ENCODE results near the gene CABP2. TPM values are rescaled to one million over a fixed set of nuclear protein-coding genes. Genes with fewer than 3 reads are reported as not detected.

CABP2 gene
- total and polyA plus RNA-seq, 4 donors: not detected

DNA sequence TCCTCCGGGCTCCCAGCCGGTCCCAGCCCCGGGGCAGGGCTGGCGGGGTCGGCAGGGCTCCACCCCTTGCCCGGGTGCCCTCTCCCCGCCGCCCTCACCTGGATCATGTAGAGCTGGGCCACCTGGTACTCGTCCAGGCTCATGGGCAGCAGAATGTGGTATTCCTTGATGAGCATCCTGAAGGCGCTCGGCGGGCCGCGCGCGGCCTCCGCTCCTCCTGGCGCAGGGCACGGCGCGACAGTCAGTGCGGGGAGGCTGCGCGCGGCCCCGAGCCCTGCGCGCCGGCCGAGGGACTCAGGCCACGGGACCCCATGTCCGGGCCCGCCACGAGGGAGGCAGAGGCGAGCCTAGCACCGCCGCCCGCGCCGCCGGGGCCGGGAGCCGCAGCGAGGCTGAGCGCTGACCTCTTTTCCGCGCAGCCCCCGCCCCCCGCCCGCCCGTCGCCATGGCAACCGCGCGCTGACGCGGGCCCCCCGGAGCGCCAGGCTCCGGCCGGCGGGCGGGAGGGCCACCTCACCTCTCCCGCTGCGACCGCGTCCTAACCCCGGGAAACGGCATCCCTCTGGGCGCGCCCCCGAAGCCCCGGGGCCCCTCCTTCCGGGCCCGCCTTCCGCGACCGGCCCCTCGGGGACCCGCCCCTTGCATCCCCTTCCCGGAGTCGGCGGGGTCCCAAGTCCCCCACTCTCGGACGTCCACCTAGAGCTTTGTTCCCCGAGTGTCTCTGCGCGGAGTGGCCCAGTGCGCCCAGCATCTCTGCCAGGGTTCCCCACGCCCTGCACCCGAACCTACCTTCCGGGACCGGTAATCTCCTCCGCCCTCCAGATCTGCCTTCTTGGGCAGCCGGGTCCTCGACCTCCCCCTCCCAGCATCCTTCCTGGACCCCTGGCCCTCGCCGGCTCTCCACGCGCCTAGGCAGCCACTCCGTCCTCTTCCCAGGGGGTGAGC lies 19.0 kb downstream of the CABP2 start:
- DNase-seq (ENCODE audit: low spot score): no peak
- Histone ChIP-seq H3K27ac (ENCODE audit: low read depth in 1 of 2, low read length in 2 of 2) (peak overlapping the region; percentile 96 to 100), H3K27me3 (ENCODE audit: control insufficient read depth in 4 of 4, insufficient read depth in 4 of 4, low read length in 3 of 4) (no peaks in the 10 kb centered on the region), H3K4me3 (ENCODE audit: low read depth in 1 of 3, low read length in 3 of 3) (peak overlapping the region in 2 of 3 donors; percentile 63 to 69), H3K9me3 (ENCODE audit: control insufficient read depth in 4 of 4, low read length in 3 of 4) (no peaks in the 10 kb centered on the region), H3K9ac (ENCODE audit: low read depth in 1 of 2, low read length in 2 of 2) (peak overlapping the region; percentile 22 to 30), H3K36me3 (ENCODE audit: control insufficient read depth in 4 of 4, insufficient read depth in 3 of 4, low read depth in 1 of 4, low read length in 3 of 4) (peaks cover 0 to 2% (median 0%) of the 10 kb centered on the region in 4 donors), H3K4me1 (ENCODE audit: control insufficient read depth in 4 of 4, insufficient read depth in 4 of 4, low read length in 3 of 4) (peaks cover 8 to 44% (median 26%) of the 10 kb centered on the region in 4 donors)
- TF ChIP-seq RXRA (IDR thresholded peaks at IDR 0.05) (no peak), MAX (IDR thresholded peaks at IDR 0.05) (no peak), FOXA2 (IDR thresholded peaks at IDR 0.05) (no peak), NR2F2 (IDR thresholded peaks at IDR 0.05) (no peak), HNF4G (IDR thresholded peaks at IDR 0.05) (no peak), JUND (IDR thresholded peaks at IDR 0.05) (no peak), GABPA (IDR thresholded peaks at IDR 0.05 in 1 of 2, conservative IDR thresholded peaks at IDR 0.05 in 1 of 2) (no peak), TAF1 (conservative IDR thresholded peaks at IDR 0.05) (no peak), REST (IDR thresholded peaks at IDR 0.05) (no peak), SP1 (IDR thresholded peaks at IDR 0.05) (no peak), HNF4A (conservative IDR thresholded peaks at IDR 0.05) (no peak), FOXA1 (IDR thresholded peaks at IDR 0.05) (no peak), EGR1 (IDR thresholded peaks at IDR 0.05; ENCODE audit: low read depth in 2 of 2) (no peak)
- TF ChIP-seq, protein P1, sequence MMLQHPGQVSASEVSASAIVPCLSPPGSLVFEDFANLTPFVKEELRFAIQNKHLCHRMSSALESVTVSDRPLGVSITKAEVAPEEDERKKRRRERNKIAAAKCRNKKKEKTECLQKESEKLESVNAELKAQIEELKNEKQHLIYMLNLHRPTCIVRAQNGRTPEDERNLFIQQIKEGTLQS (IDR thresholded peaks at IDR 0.05): no peak
- TF ChIP-seq, protein P2, sequence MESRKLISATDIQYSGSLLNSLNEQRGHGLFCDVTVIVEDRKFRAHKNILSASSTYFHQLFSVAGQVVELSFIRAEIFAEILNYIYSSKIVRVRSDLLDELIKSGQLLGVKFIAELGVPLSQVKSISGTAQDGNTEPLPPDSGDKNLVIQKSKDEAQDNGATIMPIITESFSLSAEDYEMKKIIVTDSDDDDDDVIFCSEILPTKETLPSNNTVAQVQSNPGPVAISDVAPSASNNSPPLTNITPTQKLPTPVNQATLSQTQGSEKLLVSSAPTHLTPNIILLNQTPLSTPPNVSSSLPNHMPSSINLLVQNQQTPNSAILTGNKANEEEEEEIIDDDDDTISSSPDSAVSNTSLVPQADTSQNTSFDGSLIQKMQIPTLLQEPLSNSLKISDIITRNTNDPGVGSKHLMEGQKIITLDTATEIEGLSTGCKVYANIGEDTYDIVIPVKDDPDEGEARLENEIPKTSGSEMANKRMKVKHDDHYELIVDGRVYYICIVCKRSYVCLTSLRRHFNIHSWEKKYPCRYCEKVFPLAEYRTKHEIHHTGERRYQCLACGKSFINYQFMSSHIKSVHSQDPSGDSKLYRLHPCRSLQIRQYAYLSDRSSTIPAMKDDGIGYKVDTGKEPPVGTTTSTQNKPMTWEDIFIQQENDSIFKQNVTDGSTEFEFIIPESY (IDR thresholded peaks at IDR 0.05): no peak
- 10% methylated on average over 101 of the region's 101 CpGs for WGBS
